Measurements from ENCODE around the gene LRRC66. TPM values are rescaled to one million over a fixed set of nuclear protein-coding genes. Genes with fewer than 3 reads are reported as not detected.
A peak's percentile ranks its signal among the peaks of the same experiment; 100 is the strongest.

The LRRC66 gene
- total RNA-seq, 2 donors from 2014 or later: 0.08 TPM; not detected in 1

DNA sequence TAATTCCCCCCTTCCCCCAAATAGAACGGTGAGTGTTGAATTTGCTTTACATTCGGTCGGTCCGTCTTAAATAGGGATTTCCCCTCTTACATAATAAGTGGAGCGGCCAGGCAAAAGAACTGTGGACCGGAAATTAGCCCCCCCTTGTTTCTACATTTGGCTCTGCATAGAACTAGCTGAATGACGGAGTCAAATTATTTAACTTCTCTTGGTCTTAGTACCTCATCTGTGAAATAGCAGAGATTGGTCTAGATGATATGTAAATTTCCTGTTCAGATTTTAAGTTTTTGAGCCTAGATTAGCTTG, 32.3 kb upstream of the LRRC66 start:
- no peak overlapping the region for H3K27ac ChIP-seq
- H3K27me3 ChIP-seq: no peaks in the 10 kb centered on the region

DNA sequence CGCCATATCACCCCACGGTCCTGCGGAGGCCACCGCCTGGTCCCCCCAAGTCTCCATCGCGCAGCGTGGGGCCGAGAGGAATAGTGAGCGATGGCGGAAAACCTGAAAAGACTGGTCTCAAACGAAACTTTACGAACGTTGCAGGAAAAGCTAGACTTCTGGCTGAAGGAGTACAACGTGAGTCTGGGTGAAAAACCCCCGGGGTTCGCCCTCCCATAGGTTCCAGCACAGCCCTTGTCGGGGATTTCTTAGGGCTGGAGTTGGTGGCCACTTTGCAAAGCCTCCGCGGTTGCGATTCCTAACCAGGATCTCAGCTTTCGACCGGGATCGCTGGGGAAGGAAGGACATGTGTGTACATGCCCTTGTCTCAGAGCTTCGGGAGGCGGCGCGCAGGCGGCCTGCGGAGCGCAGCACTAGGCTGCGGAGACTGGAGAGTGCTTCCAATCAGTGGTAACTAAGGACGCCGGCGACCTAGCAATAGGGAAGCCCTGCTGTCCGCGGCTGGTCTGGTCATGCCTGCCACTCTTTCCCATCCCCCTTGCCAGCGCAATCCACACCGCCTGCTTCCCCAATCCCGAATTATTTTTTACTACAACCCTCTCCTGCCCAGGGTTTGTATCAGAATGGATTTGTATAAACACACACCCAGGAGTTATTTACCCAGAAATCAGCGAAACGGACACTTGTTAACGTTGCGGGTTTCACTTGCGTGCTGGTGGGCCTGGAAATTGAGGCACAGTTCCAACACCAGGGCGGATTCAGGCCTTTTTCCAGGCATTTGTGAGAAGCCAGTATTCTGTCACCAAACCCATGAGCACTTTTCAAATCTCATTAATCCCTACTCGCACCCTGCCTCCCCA, 31.7 kb upstream of the LRRC66 start:
- peak; percentile 74 for DNase-seq (ENCODE audit: low spot score)
- no peaks in the 10 kb centered on the region for H3K36me3 ChIP-seq
- no peaks in the 10 kb centered on the region for H3K9me3 ChIP-seq
- TF ChIP-seq, protein P1, sequence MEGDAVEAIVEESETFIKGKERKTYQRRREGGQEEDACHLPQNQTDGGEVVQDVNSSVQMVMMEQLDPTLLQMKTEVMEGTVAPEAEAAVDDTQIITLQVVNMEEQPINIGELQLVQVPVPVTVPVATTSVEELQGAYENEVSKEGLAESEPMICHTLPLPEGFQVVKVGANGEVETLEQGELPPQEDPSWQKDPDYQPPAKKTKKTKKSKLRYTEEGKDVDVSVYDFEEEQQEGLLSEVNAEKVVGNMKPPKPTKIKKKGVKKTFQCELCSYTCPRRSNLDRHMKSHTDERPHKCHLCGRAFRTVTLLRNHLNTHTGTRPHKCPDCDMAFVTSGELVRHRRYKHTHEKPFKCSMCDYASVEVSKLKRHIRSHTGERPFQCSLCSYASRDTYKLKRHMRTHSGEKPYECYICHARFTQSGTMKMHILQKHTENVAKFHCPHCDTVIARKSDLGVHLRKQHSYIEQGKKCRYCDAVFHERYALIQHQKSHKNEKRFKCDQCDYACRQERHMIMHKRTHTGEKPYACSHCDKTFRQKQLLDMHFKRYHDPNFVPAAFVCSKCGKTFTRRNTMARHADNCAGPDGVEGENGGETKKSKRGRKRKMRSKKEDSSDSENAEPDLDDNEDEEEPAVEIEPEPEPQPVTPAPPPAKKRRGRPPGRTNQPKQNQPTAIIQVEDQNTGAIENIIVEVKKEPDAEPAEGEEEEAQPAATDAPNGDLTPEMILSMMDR (IDR thresholded peaks at IDR 0.05): no peak
- H3K4me3 ChIP-seq: peak overlapping the region; percentile 55 to 71
- peak overlapping the region; percentile 11 to 60 for H3K27ac ChIP-seq
- H3K4me1 ChIP-seq: peaks cover 0 to 24% of the 10 kb centered on the region in 2 donors
- H3K27me3 ChIP-seq: no peaks in the 10 kb centered on the region

More for the DNA sequence above, 32.3 kb upstream of the LRRC66 start:
- Histone ChIP-seq H3K36me3 (no peaks in the 10 kb centered on the region), H3K4me1 (peaks cover 0 to 24% of the 10 kb centered on the region in 2 donors), H3K4me3 (peak overlapping the region; percentile 55 to 71), H3K9me3 (no peaks in the 10 kb centered on the region)
- TF ChIP-seq, protein P1 (IDR thresholded peaks at IDR 0.05): no peak
- peak; percentile 59 for DNase-seq (ENCODE audit: low spot score)

DNA sequence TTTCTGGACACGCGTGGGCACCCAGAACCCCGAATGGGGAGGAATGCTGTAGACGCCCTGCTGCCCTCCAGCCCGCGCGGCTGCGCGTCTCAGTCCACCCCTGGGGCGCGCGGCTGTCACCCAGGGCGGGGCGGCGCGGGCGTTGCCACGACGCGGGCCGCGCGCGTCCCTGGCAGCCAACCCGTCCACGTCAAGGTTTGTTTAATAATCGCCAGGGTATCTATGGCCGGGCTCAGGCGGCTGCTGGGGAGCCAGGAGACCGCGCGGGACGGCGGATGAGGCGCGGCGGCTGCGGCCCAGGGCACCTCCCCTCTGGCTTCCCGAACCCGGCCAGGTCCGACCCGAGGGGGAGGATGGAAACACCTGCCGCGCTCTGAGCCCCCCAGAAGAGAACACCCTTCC, 31.1 kb upstream of the LRRC66 start, which contains the start of gene SPATA18:
Gene SPATA18, plus strand, starts transcription at position 92 of the 402 bp plus-strand sequence. CDS start 401 bp downstream, outside the sequence.
- TF ChIP-seq, protein P1 (IDR thresholded peaks at IDR 0.05): no peak
- Histone ChIP-seq H3K36me3 (no peaks in the 10 kb centered on the region), H3K4me3 (peak within 1 kb of the TSS; percentile 55 to 71), H3K27ac (peak within 1 kb of the TSS; percentile 11 to 60), H3K27me3 (no peaks in the 10 kb centered on the region), H3K4me1 (peaks cover 0 to 24% of the 10 kb centered on the region in 2 donors), H3K9me3 (no peaks in the 10 kb centered on the region)
- no peak for DNase-seq (ENCODE audit: low spot score)

DNA sequence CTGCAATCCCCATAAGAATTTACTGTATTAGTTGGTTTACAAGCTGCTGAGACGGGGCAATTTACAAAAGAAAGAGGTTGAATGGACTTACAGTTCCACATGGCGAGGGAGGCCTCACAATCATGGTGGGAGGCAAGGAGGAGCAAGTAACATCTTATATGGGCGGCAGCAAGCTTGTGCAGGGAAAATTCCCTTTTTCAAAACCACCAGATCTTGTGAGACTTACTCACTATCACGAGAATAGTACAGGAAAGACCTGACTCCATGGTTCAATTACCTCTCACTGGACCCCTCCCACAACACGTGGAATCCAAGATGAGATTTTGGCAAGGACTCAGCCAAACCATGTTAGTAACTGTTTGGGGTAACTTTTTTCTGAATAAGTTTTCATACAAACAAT, 29.1 kb upstream of the LRRC66 start:
- TF ChIP-seq, protein P1 (IDR thresholded peaks at IDR 0.05): no peak

DNA sequence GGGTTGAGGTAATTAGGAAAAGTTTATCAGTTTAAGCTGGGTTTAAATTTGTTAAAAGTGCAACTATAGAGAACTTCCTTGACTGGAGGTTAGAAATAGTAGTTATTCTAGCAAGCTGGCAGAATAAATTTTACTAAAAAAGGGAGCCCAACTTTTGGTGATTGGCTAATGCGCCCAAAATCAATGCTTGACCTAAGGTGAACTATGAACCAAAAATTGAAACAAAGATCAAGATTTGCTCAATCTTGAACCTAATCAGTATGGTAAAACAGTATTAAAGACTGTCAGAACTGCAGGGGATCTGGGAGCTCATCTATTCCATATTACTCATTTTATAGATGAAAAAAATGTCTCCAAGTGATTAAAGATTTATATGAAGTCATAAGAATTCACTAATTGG, 24.9 kb upstream of the LRRC66 start:
- no peaks in the 10 kb centered on the region for H3K36me3 ChIP-seq
- TF ChIP-seq, protein P1 (IDR thresholded peaks at IDR 0.05): no peak
- no peaks in the 10 kb centered on the region for H3K27me3 ChIP-seq
- H3K9me3 ChIP-seq: no peaks in the 10 kb centered on the region
- H3K4me3 ChIP-seq: no peak overlapping the region
- no peaks in the 10 kb centered on the region for H3K4me1 ChIP-seq
- DNase-seq (ENCODE audit: low spot score): no peak
- no peak overlapping the region for H3K27ac ChIP-seq

More for the DNA sequence above, 29.1 kb upstream of the LRRC66 start:
- no peaks in the 10 kb centered on the region for H3K36me3 ChIP-seq
- no peak overlapping the region for H3K4me3 ChIP-seq
- no peak overlapping the region for H3K27ac ChIP-seq
- H3K4me1 ChIP-seq: peaks cover 0 to 24% of the 10 kb centered on the region in 2 donors
- no peak for DNase-seq (ENCODE audit: low spot score)
- no peaks in the 10 kb centered on the region for H3K9me3 ChIP-seq
- no peaks in the 10 kb centered on the region for H3K27me3 ChIP-seq
